AG04449 (cell line): ENCODE data around the gene ZNF496.
"Not testable (repeated sequence)": the region's sequence is repeated elsewhere in the genome, so short reads cannot be mapped to it uniquely, and the experiment has no call there.

Source experiments
- CTCF ChIA-PET: fragments of 350-600 bp; formaldehyde crosslinking; extraction: SDS; loops from one replicate; lab custom pipeline; 2021; ENCODE audit warnings: antibody characterized with exemption; lab: Yijun Ruan, JAX
- POLR2A ChIA-PET: fragments of 400-600, 350-600 bp; formaldehyde crosslinking; extraction: SDS; loops from one replicate; lab custom pipeline; 2020; ENCODE audit warnings: antibody characterized with exemption, inconsistent platforms; lab: Yijun Ruan, JAX
- DNase-seq: peaks from one replicate; pipeline ENCODE4 v3.0.0-alpha.2; 2010; ENCODE audit warnings: low read depth, low spot score
- H3K4me3 ChIP-seq: 2 replicates; pipeline ENCODE4 v1.5.1; 2011; ENCODE audit warnings: low read depth, mild to moderate bottlenecking, control low read depth, low read length
- CTCF ChIP-seq: IDR thresholded peaks from one replicate; pipeline ENCODE4 v1.5.1; 2011; ENCODE audit warnings: mild to moderate bottlenecking, moderate library complexity, low read length, control low read depth, inconsistent platforms; ENCODE audit not compliant: insufficient read depth; ENCODE audit errors: missing control alignments

Gene ZNF496

GRCh38 chr1:247366926-247367645 lies 35.4 kb upstream of the ZNF496 start:
- H3K4me3 ChIP-seq = no peak overlapping the region
- DNase-seq = no peak
- CTCF ChIA-PET = no interaction called here
- TF ChIP-seq CTCF = no peak
- POLR2A ChIA-PET = no interaction called here

- POLR2A ChIA-PET, DNase-seq, H3K4me3 ChIP-seq, CTCF ChIA-PET: not testable (repeated sequence)
These were observed 34.7 kb upstream of the ZNF496 start for GRCh38 chr1:247366345-247366744.

GRCh38 chr1:247365023-247365422 lies 33.4 kb upstream of the ZNF496 start:
- ChIA-PET POLR2A (no interaction called here), CTCF (no interaction called here)
- no peak overlapping the region for H3K4me3 ChIP-seq
- no peak for DNase-seq
- TF ChIP-seq CTCF = no peak

- ChIA-PET POLR2A (interaction anchor here (0.7 kb wide), 1 partner anchor 12 kb away, joined by 4 read pairs; no protein-coding TSS in a partner anchor), CTCF (interaction anchor here (0.8 to 2.4 kb wide), 2 partner anchors 10 to 27 kb away, joined by 3 to 17 read pairs; no protein-coding TSS in a partner anchor)
- H3K4me3 ChIP-seq, DNase-seq: not testable (repeated sequence)
These were observed 31.3 kb upstream of the ZNF496 start for GRCh38 chr1:247363000-247363399.

- POLR2A ChIA-PET = no interaction called here
These were observed 30.5 kb upstream of the ZNF496 start for GRCh38 chr1:247362153-247362552.

GRCh38 chr1:247360991-247361731 lies 29.5 kb upstream of the ZNF496 start:
- no peak overlapping the region for H3K4me3 ChIP-seq
- no peak for DNase-seq
- TF ChIP-seq CTCF = no peak
- CTCF ChIA-PET = interaction anchor here (2.4 kb wide), 1 partner anchor 12 kb away, joined by 17 read pairs; no protein-coding TSS in a partner anchor
- POLR2A ChIA-PET = no interaction called here

More at GRCh38 chr1:247362153-247362552, 30.5 kb upstream of the ZNF496 start:
- CTCF ChIA-PET = interaction anchor here (2.4 kb wide), 1 partner anchor 11 kb away, joined by 17 read pairs; no protein-coding TSS in a partner anchor
- no peak for TF ChIP-seq CTCF
- DNase-seq = no peak
- no peak overlapping the region for H3K4me3 ChIP-seq
